ENCODE results near the gene PNMA8A. TPM values are rescaled to one million over a fixed set of nuclear protein-coding genes. Genes with fewer than 3 reads are reported as not detected.
"Not testable (repeated sequence)": the region's sequence is repeated elsewhere in the genome, so short reads cannot be mapped to it uniquely, and the experiment has no call there.

PNMA8A gene
- total RNA-seq, 4 donors from 2014 or later = 8.9 to 33.8 (median 19.5) TPM

GRCh38 chr19:46503848-46504453, 32.6 kb upstream of the PNMA8A start:
- WGBS, 2 donors = 76 to 83% methylated on average over 17 of the region's 17 CpGs
- Histone ChIP-seq H3K36me3 (no peaks in the 10 kb centered on the region), H3K4me1 (no peaks in the 10 kb centered on the region), H3K27me3 (no peaks in the 10 kb centered on the region), H3K9me3 (no peaks in the 10 kb centered on the region), H3K27ac (no peak overlapping the region), H3K4me3 (replicated peaks in 1 of 3) (no peak overlapping the region)
- DNase-seq = no peak
- intact Hi-C loops (cut with DNase I) = no loop called here
- TF ChIP-seq POLR2A (IDR thresholded peaks at IDR 0.05) (no peak), CTCF (IDR thresholded peaks at IDR 0.05) (no peak)

GRCh38 chr19:46502891-46503290, 31.5 kb upstream of the PNMA8A start:
- Histone ChIP-seq H3K4me3 (replicated peaks in 1 of 3) (no peak overlapping the region), H3K9me3 (no peaks in the 10 kb centered on the region), H3K36me3 (no peaks in the 10 kb centered on the region), H3K4me1 (no peaks in the 10 kb centered on the region), H3K27me3 (no peaks in the 10 kb centered on the region), H3K27ac (no peak overlapping the region)
- no peak for DNase-seq
- TF ChIP-seq CTCF (IDR thresholded peaks at IDR 0.05) (no peak), POLR2A (IDR thresholded peaks at IDR 0.05) (no peak)
- intact Hi-C loops (cut with DNase I) = no loop called here
- WGBS, 2 donors = 85 to 92% methylated on average over 5 of the region's 5 CpGs

GRCh38 chr19:46499692-46500091, 28.3 kb upstream of the PNMA8A start:
- Histone ChIP-seq H3K4me1 (peaks cover 0 to 10% of the 10 kb centered on the region in 2 donors), H3K27me3 (no peaks in the 10 kb centered on the region), H3K27ac (no peak overlapping the region), H3K4me3 (replicated peaks in 1 of 3) (no peak overlapping the region), H3K9me3 (no peaks in the 10 kb centered on the region), H3K36me3 (no peaks in the 10 kb centered on the region)
- DNase-seq = no peak
- intact Hi-C loops (cut with DNase I) = no loop called here
- 75 to 88% methylated on average over 4 of the region's 4 CpGs for WGBS, 2 donors
- TF ChIP-seq POLR2A (IDR thresholded peaks at IDR 0.05) (no peak), CTCF (IDR thresholded peaks at IDR 0.05) (no peak)

- Histone ChIP-seq H3K27me3 (no peaks in the 10 kb centered on the region), H3K4me1 (peaks cover 5 to 20% of the 10 kb centered on the region in 2 donors), H3K36me3 (no peaks in the 10 kb centered on the region), H3K9me3 (no peaks in the 10 kb centered on the region), H3K27ac (no peak overlapping the region), H3K4me3 (replicated peaks in 1 of 3) (no peak overlapping the region)
- intact Hi-C loops (cut with DNase I) = no loop called here
- TF ChIP-seq POLR2A (IDR thresholded peaks at IDR 0.05) = no peak
- no peak for TF ChIP-seq CTCF (IDR thresholded peaks at IDR 0.05)
- WGBS, 2 donors = 88 to 92% methylated on average over 8 of the region's 8 CpGs
- DNase-seq = no peak
Measured at GRCh38 chr19:46497773-46498172, 26.4 kb upstream of the PNMA8A start.

GRCh38 chr19:46496886-46497285, 25.5 kb upstream of the PNMA8A start:
- DNase-seq; H3K27ac ChIP-seq; H3K36me3 ChIP-seq; H3K27me3 ChIP-seq; intact Hi-C loops (cut with DNase I); H3K9me3 ChIP-seq; H3K4me3 ChIP-seq (replicated peaks in 1 of 3): not testable (repeated sequence)
- peaks cover 5 to 20% of the 10 kb centered on the region in 2 donors for H3K4me1 ChIP-seq
- 95 to 97% methylated on average over 4 of the region's 4 CpGs for WGBS, 2 donors

All from thyroid gland (tissue), 4 donors.